Measurements from ENCODE around the gene CTNND2. TPM values are rescaled to one million over a fixed set of nuclear protein-coding genes. Genes with fewer than 3 reads are reported as not detected.
"Not testable (repeated sequence)": the region's sequence is repeated elsewhere in the genome, so short reads cannot be mapped to it uniquely, and the experiment has no call there.

CTNND2 gene
- total RNA-seq, 2 experiments from 2014 or later = 0.20 TPM; not detected in 1

GRCh38 chr5:11319836-11320580 is 584.2 kb downstream of the CTNND2 start:
- Histone ChIP-seq H3K27me3 (ENCODE audit: control insufficient read depth in 1 of 2, insufficient read depth in 2 of 2, low read length in 2 of 2) (no peaks in the 10 kb centered on the region), H3K4me3 (ENCODE audit: low read length) (no peak overlapping the region), H3K9me3 (ENCODE audit: control insufficient read depth in 1 of 2, insufficient read depth in 1 of 2, low read length in 2 of 2) (no peaks in the 10 kb centered on the region), H3K27ac (ENCODE audit: low read depth in 1 of 2, low read length in 2 of 2) (no peak overlapping the region), H3K4me1 (ENCODE audit: insufficient read depth, low read length) (no peaks in the 10 kb centered on the region), H3K36me3 (ENCODE audit: insufficient read depth, low read length) (no peaks in the 10 kb centered on the region)
- Mint-ChIP-seq H3K27ac (no peak overlapping the region), H3K27me3 (peaks cover 8% of the 10 kb centered on the region), H3K4me1 (ENCODE audit: low read depth) (no peaks in the 10 kb centered on the region), H3K36me3 (ENCODE audit: low read depth) (no peaks in the 10 kb centered on the region), H3K4me3 (no peak overlapping the region), H3K9me3 (peaks cover 2% of the 10 kb centered on the region)
- intact Hi-C loops (cut with DNase I, micrococcal nuclease) = no loop called here
- TF ChIP-seq CTCF (IDR thresholded peaks at IDR 0.05) = no peak
- ChIA-PET CTCF (no interaction called here), POLR2A (no interaction called here)
- no peak for ATAC-seq (ENCODE audit: poor library complexity)
- DNase-seq = no peak

GRCh38 chr5:11313694-11314093 is 590.6 kb downstream of the CTNND2 start:
- POLR2A ChIA-PET; H3K36me3 Mint-ChIP-seq (ENCODE audit: low read depth): not testable (repeated sequence)

GRCh38 chr5:11311731-11312130 is 592.5 kb downstream of the CTNND2 start:
- POLR2A ChIA-PET = no interaction called here
- CTCF ChIA-PET = no interaction called here
- Mint-ChIP-seq H3K36me3 (ENCODE audit: low read depth) (no peaks in the 10 kb centered on the region), H3K27me3 (no peaks in the 10 kb centered on the region), H3K27ac (no peak overlapping the region), H3K4me1 (ENCODE audit: low read depth) (no peaks in the 10 kb centered on the region), H3K4me3 (no peak overlapping the region), H3K9me3 (no peaks in the 10 kb centered on the region)
- no peaks in the 10 kb centered on the region for H3K9me3 ChIP-seq (ENCODE audit: control insufficient read depth in 1 of 2, insufficient read depth in 1 of 2, low read length in 2 of 2)
- no peaks in the 10 kb centered on the region for H3K27me3 ChIP-seq (ENCODE audit: control insufficient read depth in 1 of 2, insufficient read depth in 2 of 2, low read length in 2 of 2)
- DNase-seq (no peak), ATAC-seq (ENCODE audit: poor library complexity) (no peak)
- intact Hi-C loops (cut with DNase I, micrococcal nuclease) = no loop called here
- TF ChIP-seq CTCF (IDR thresholded peaks at IDR 0.05) = no peak
- no peaks in the 10 kb centered on the region for H3K4me1 ChIP-seq (ENCODE audit: insufficient read depth, low read length)
- no peak overlapping the region for H3K4me3 ChIP-seq (ENCODE audit: low read length)
- no peaks in the 10 kb centered on the region for H3K36me3 ChIP-seq (ENCODE audit: insufficient read depth, low read length)
- H3K27ac ChIP-seq (ENCODE audit: low read depth in 1 of 2, low read length in 2 of 2) = no peak overlapping the region

More at GRCh38 chr5:11313694-11314093, 590.6 kb downstream of the CTNND2 start:
- CTCF ChIA-PET; intact Hi-C loops (cut with DNase I, micrococcal nuclease); H3K4me3 ChIP-seq (ENCODE audit: low read length); H3K27me3 ChIP-seq (ENCODE audit: control insufficient read depth in 1 of 2, insufficient read depth in 2 of 2, low read length in 2 of 2); H3K27me3 Mint-ChIP-seq; DNase-seq; H3K36me3 ChIP-seq (ENCODE audit: insufficient read depth, low read length); H3K4me1 Mint-ChIP-seq (ENCODE audit: low read depth); H3K9me3 Mint-ChIP-seq; H3K4me3 Mint-ChIP-seq; H3K9me3 ChIP-seq (ENCODE audit: control insufficient read depth in 1 of 2, insufficient read depth in 1 of 2, low read length in 2 of 2); ATAC-seq (ENCODE audit: poor library complexity); H3K4me1 ChIP-seq (ENCODE audit: insufficient read depth, low read length); H3K27ac ChIP-seq (ENCODE audit: low read depth in 1 of 2, low read length in 2 of 2); H3K27ac Mint-ChIP-seq: not testable (repeated sequence)

- no peak for DNase-seq
- Mint-ChIP-seq H3K9me3 (no peaks in the 10 kb centered on the region), H3K4me1 (ENCODE audit: low read depth) (no peaks in the 10 kb centered on the region), H3K27me3 (no peaks in the 10 kb centered on the region), H3K4me3 (no peak overlapping the region), H3K27ac (no peak overlapping the region), H3K36me3 (ENCODE audit: low read depth) (no peaks in the 10 kb centered on the region)
- no peaks in the 10 kb centered on the region for H3K27me3 ChIP-seq (ENCODE audit: control insufficient read depth in 1 of 2, insufficient read depth in 2 of 2, low read length in 2 of 2)
- no peaks in the 10 kb centered on the region for H3K36me3 ChIP-seq (ENCODE audit: insufficient read depth, low read length)
- POLR2A ChIA-PET = no interaction called here
- intact Hi-C loops (cut with DNase I, micrococcal nuclease) = no loop called here
- CTCF ChIA-PET = no interaction called here
- TF ChIP-seq CTCF (IDR thresholded peaks at IDR 0.05) = no peak
- no peak for ATAC-seq (ENCODE audit: poor library complexity)
- H3K4me1 ChIP-seq (ENCODE audit: insufficient read depth, low read length) = no peaks in the 10 kb centered on the region
- H3K9me3 ChIP-seq (ENCODE audit: control insufficient read depth in 1 of 2, insufficient read depth in 1 of 2, low read length in 2 of 2) = no peaks in the 10 kb centered on the region
- H3K4me3 ChIP-seq (ENCODE audit: low read length) = no peak overlapping the region
- H3K27ac ChIP-seq (ENCODE audit: low read depth in 1 of 2, low read length in 2 of 2) = no peak overlapping the region
Observed at GRCh38 chr5:11311272-11311671, 593.0 kb downstream of the CTNND2 start.

All from CD4-positive, alpha-beta T cell (primary cell).